GM18520 (cell line): ENCODE data around the gene LMX1A.

Experiments
- ATAC-seq: cut with Tn5 transposase; IDR thresholded peaks from one replicate; pipeline ENCODE4 v1.9.1; 2021; ENCODE audit not compliant: unreplicated experiment

Gene LMX1A

GRCh38 chr1:165367375-165367993 lies 11.0 kb upstream of the LMX1A start:
- ATAC-seq, result peak; percentile 54

- no peak for ATAC-seq
Measured at GRCh38 chr1:165365341-165365740, 8.8 kb upstream of the LMX1A start.

GRCh38 chr1:165364568-165365133 lies 8.1 kb upstream of the LMX1A start:
- no peak for ATAC-seq

GRCh38 chr1:165356876-165357275 lies 361 bp upstream of the LMX1A start:
- no peak for ATAC-seq

- no peak for ATAC-seq
Measured at GRCh38 chr1:165355139-165355976, 1.2 kb downstream of the LMX1A start.

GRCh38 chr1:165354739-165355138 lies 1.8 kb downstream of the LMX1A start:
- no peak for ATAC-seq

GRCh38 chr1:165353731-165354671 lies 2.5 kb downstream of the LMX1A start:
- ATAC-seq, result no peak

- ATAC-seq, result no peak
Measured at GRCh38 chr1:165352442-165353293, 3.8 kb downstream of the LMX1A start.

- no peak for ATAC-seq
Measured at GRCh38 chr1:165351863-165352441, 4.6 kb downstream of the LMX1A start.

GRCh38 chr1:165350840-165351239 lies 5.7 kb downstream of the LMX1A start:
- ATAC-seq, result no peak

GRCh38 chr1:165345502-165345901 lies 11.0 kb downstream of the LMX1A start:
- ATAC-seq, result no peak

- no peak for ATAC-seq
Measured at GRCh38 chr1:165344736-165345135, 11.8 kb downstream of the LMX1A start.

GRCh38 chr1:165344198-165344597 lies 12.3 kb downstream of the LMX1A start:
- ATAC-seq, result no peak

- ATAC-seq, result no peak
Measured at GRCh38 chr1:165342587-165342986, 13.9 kb downstream of the LMX1A start.

GRCh38 chr1:165342168-165342567 lies 14.3 kb downstream of the LMX1A start:
- no peak for ATAC-seq

- ATAC-seq, result no peak
Measured at GRCh38 chr1:165339164-165339563, 17.4 kb downstream of the LMX1A start.

GRCh38 chr1:165330483-165330882 lies 26.0 kb downstream of the LMX1A start:
- no peak for ATAC-seq

- ATAC-seq, result no peak
Measured at GRCh38 chr1:165329104-165329503, 27.4 kb downstream of the LMX1A start.

- no peak for ATAC-seq
Measured at GRCh38 chr1:165328136-165328535, 28.4 kb downstream of the LMX1A start.

- ATAC-seq, result no peak
Measured at GRCh38 chr1:165327538-165327937, 29.0 kb downstream of the LMX1A start.
